CD14-positive monocyte (primary cell): Measurements from ENCODE around the gene SLC4A8. TPM values are rescaled to one million over a fixed set of nuclear protein-coding genes. Genes with fewer than 3 reads are reported as not detected.

ENCODE experiments used
- DNase-seq, 3 donors: peaks; one replicate each; pipeline ENCODE4 v3.0.0-alpha.2; 2011 to 2022
- H2AFZ ChIP-seq: 2 replicates; pipeline ENCODE4 v1.6.0; 2012; ENCODE audit warnings: mild to moderate bottlenecking, low read depth, low read length, inconsistent platforms; ENCODE audit not compliant: insufficient read depth, poor library complexity, severe bottlenecking
- H3K27ac ChIP-seq, 2 donors: 1 replicate in 1 of 2; 2 replicates in 1 of 2; pipeline ENCODE4 v1.5.1; 2012 to 2013; ENCODE audit warnings: low read length in 2 of 2, control low read depth in 1 of 2, inconsistent platforms in 1 of 2, low read depth in 1 of 2, mild to moderate bottlenecking in 1 of 2
- H3K27me3 ChIP-seq, 2 donors: one replicate each; pipeline versions ENCODE4 v1.6.0 to v1.6.1; 2011 to 2013; ENCODE audit warnings: low read length in 2 of 2; ENCODE audit not compliant: control insufficient read depth in 2 of 2, insufficient read depth in 2 of 2
- H3K36me3 ChIP-seq, 2 donors: replicated peaks in 1 of 2; 1 replicate in 1 of 2; 2 replicates in 1 of 2; pipeline versions ENCODE4 v1.5.1 to v1.6.1; 2012 to 2013; ENCODE audit warnings: low read length in 2 of 2, control low read depth in 1 of 2, inconsistent platforms in 1 of 2, mild to moderate bottlenecking in 1 of 2; ENCODE audit not compliant: insufficient read depth in 2 of 2, control insufficient read depth in 1 of 2
- H3K4me1 ChIP-seq, 2 donors: 1 replicate in 1 of 2; 2 replicates in 1 of 2; pipeline versions ENCODE4 v1.5.1 to v1.6.1; 2012 to 2013; ENCODE audit warnings: low read length in 2 of 2, control low read depth in 1 of 2, inconsistent platforms in 1 of 2, mild to moderate bottlenecking in 1 of 2, moderate library complexity in 1 of 2; ENCODE audit not compliant: insufficient read depth in 2 of 2, control insufficient read depth in 1 of 2
- H3K4me2 ChIP-seq: replicated peaks from 2 replicates; pipeline ENCODE3; 2012; ENCODE audit warnings: low read length, moderate library complexity, mild to moderate bottlenecking; ENCODE audit not compliant: poor library complexity, severe bottlenecking; ENCODE audit errors: extremely low read depth
- H3K4me3 ChIP-seq, 3 experiments: fragments of 200-600 bp in 1 of 3; sonication (generic) in 1 of 3; replicated peaks in 1 of 3; 1 replicate in 2 of 3; 2 replicates in 1 of 3; pipeline ENCODE4 v1.5.1; 2011 to 2013; ENCODE audit warnings: low read length in 3 of 3, mild to moderate bottlenecking in 3 of 3, control low read depth in 2 of 3, low read depth in 2 of 3, inconsistent platforms in 1 of 3, moderate library complexity in 1 of 3
- H3K79me2 ChIP-seq: 2 replicates; pipeline ENCODE4 v1.6.0; 2012; ENCODE audit warnings: mild to moderate bottlenecking, control low read depth, inconsistent platforms, low read length, moderate library complexity; ENCODE audit not compliant: insufficient read depth
- H3K9ac ChIP-seq: 2 replicates; pipeline ENCODE4 v1.6.0; 2017; ENCODE audit warnings: low read length, mild to moderate bottlenecking; ENCODE audit not compliant: insufficient read depth, poor library complexity, severe bottlenecking
- H3K9me3 ChIP-seq, 2 donors: replicated peaks in 1 of 2; 1 replicate in 1 of 2; 2 replicates in 1 of 2; pipeline versions ENCODE4 v1.5.1 to v1.6.1; 2012 to 2013; ENCODE audit warnings: low read length in 2 of 2, control low read depth in 1 of 2; ENCODE audit not compliant: control insufficient read depth in 1 of 2, insufficient read depth in 1 of 2
- H4K20me1 ChIP-seq: 2 replicates; pipeline ENCODE4 v1.6.0; 2012; ENCODE audit warnings: mild to moderate bottlenecking, low read length, control low read depth, moderate library complexity; ENCODE audit not compliant: insufficient read depth
- H3K27ac Mint-ChIP-seq, 7 donors: one replicate each; pipeline ENCODE4 v1.8.0; 2020; ENCODE audit warnings: mild to moderate bottlenecking in 7 of 7, mixed read lengths in 7 of 7, moderate library complexity in 6 of 7, inconsistent platforms in 2 of 7
- H3K27me3 Mint-ChIP-seq, 3 donors: one replicate each; pipeline ENCODE4 v1.8.0; 2021 to 2022; ENCODE audit warnings: low read depth in 3 of 3, mild to moderate bottlenecking in 3 of 3, mixed read lengths in 3 of 3, moderate library complexity in 3 of 3, inconsistent platforms in 1 of 3
- H3K36me3 Mint-ChIP-seq, 2 donors: one replicate each; pipeline ENCODE4 v1.8.0; 2020; ENCODE audit warnings: mixed read lengths in 2 of 2, inconsistent platforms in 1 of 2, mild to moderate bottlenecking in 1 of 2
- H3K4me1 Mint-ChIP-seq: one replicate; pipeline ENCODE4 v1.8.0; 2020; ENCODE audit warnings: mild to moderate bottlenecking, mixed read lengths
- H3K4me3 Mint-ChIP-seq, 2 donors: one replicate each; pipeline ENCODE4 v1.8.0; 2020; ENCODE audit warnings: mild to moderate bottlenecking in 2 of 2, mixed read lengths in 2 of 2, moderate library complexity in 1 of 2
- H3K9me3 Mint-ChIP-seq, 7 donors: one replicate each; pipeline ENCODE4 v1.8.0; 2020 to 2022; ENCODE audit warnings: mixed read lengths in 7 of 7, mild to moderate bottlenecking in 6 of 7, moderate library complexity in 6 of 7, inconsistent platforms in 2 of 7
- CTCF ChIP-seq: fragments of 200-600 bp; IDR thresholded peaks from one replicate; pipeline ENCODE4 v1.8.0; 2022; ENCODE audit warnings: antibody characterized with exemption, mild to moderate bottlenecking
- WGBS: methylation state at CpG from one replicate; pipeline ENCODE4 v1.1.5; 2013; ENCODE audit warnings: missing lambda C conversion rate; ENCODE audit not compliant: insufficient coverage; 5-methylcytosine and 5-hydroxymethylcytosine counted together
- intact Hi-C, 2 donors: fragments of 100-400 bp; cut with micrococcal nuclease; formaldehyde crosslinking; loops; one replicate each; pipeline versions ENCODE4 v1.15.0 to v1.15.1; 2023
- polyA plus RNA-seq, 3 donors: library from polyadenylated mRNA; depleted of rRNA in 1 of 3; unstranded in 2 of 3; stranded (reverse) in 1 of 3; fragments of 300-500 nt in 2 of 3; fragments of >200 nt in 1 of 3; fragmentation: Illumina TruSeq in 2 of 3; gene quantifications; 1 replicate in 2 of 3; 2 replicates in 1 of 3; pipeline ENCODE4 v1.2.3, GENCODE V29; 2012 to 2021

The SLC4A8 gene
- polyA plus RNA-seq, 3 donors, result 1.9 to 5.4 (median 2.3) TPM

DNA sequence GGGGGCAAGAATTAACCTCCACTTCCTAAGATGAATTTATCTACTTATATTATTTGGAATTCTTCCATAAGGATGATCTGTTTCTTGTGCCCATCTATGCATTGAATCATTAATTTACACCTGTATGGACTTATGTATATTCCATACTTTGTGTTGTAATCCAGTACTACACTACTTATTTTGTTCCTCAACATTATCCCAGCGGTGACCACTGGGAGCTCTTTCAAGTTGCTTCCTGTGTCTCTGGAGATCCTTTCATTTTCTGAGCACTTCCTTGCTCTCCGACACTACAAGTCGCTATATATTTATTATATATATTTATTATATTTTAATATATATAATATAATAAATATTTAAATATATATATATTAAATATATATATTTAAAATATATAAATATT lies 111.5 kb downstream of the SLC4A8 start:
- Mint-ChIP-seq H3K27ac (no peak overlapping the region), H3K4me1 (peaks cover 4% of the 10 kb centered on the region), H3K9me3 (peaks cover 0 to 2% (median 0%) of the 10 kb centered on the region in 7 donors), H3K27me3 (peaks cover 7 to 10% (median 8%) of the 10 kb centered on the region in 3 donors), H3K4me3 (no peak overlapping the region), H3K36me3 (no peaks in the 10 kb centered on the region)
- Histone ChIP-seq H2AFZ (no peak overlapping the region), H3K4me3 (no peak overlapping the region), H3K36me3 (no peaks in the 10 kb centered on the region), H3K4me1 (no peaks in the 10 kb centered on the region), H4K20me1 (no peaks in the 10 kb centered on the region), H3K79me2 (no peaks in the 10 kb centered on the region), H3K27me3 (no peaks in the 10 kb centered on the region), H3K4me2 (no peak overlapping the region), H3K9me3 (no peaks in the 10 kb centered on the region), H3K27ac (no peak overlapping the region), H3K9ac (no peak overlapping the region)
- no peak for DNase-seq
- no CpG with 5 or more reads among the region's 3 CpGs for WGBS
- TF ChIP-seq CTCF, result no peak
- intact Hi-C loops, result no loop called here

DNA sequence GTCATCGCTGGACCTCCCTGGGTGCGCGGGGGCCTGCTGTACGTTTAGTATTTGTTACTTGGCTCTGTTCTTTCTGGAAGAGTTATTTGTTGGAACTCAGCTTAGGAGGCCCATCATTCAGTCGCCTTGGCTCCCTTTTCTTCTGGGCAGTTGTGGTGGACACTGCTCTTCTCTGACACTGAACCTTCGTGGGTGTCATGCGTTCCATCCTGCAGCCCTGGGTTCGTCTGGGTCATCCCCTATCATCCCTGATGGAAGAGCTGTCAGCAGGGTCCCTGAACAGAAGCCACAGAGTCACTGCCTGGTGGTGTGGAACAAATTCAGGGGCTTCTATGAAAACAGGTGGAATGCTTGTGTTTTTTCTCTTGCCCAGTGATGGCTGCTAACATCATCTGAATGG lies 113.5 kb downstream of the SLC4A8 start:
- Histone ChIP-seq H3K9me3 (no peaks in the 10 kb centered on the region), H3K36me3 (no peaks in the 10 kb centered on the region), H3K27ac (no peak overlapping the region), H3K27me3 (no peaks in the 10 kb centered on the region), H3K4me1 (no peaks in the 10 kb centered on the region), H4K20me1 (no peaks in the 10 kb centered on the region), H3K79me2 (no peaks in the 10 kb centered on the region), H2AFZ (no peak overlapping the region), H3K4me2 (no peak overlapping the region), H3K4me3 (no peak overlapping the region), H3K9ac (no peak overlapping the region)
- no peak for DNase-seq
- 93% methylated on average over 6 of the region's 8 CpGs for WGBS
- TF ChIP-seq CTCF, result no peak
- no peaks in the 10 kb centered on the region for H3K4me1 Mint-ChIP-seq
- H3K9me3 Mint-ChIP-seq, result peaks cover 0 to 2% (median 0%) of the 10 kb centered on the region in 7 donors
- peak overlapping the region in 1 of 7 donors; percentile 76 for H3K27ac Mint-ChIP-seq
- H3K36me3 Mint-ChIP-seq, result no peaks in the 10 kb centered on the region
- peaks cover 3 to 12% (median 6%) of the 10 kb centered on the region in 3 donors for H3K27me3 Mint-ChIP-seq
- intact Hi-C loops, result no loop called here
- no peak overlapping the region for H3K4me3 Mint-ChIP-seq
